ENCODE results near the gene TALDO1.

TALDO1 gene

GRCh38 chr11:706439-706956 is 40.8 kb upstream of the TALDO1 start:
- peaks cover 16% of the 10 kb centered on the region for H3K27me3 Mint-ChIP-seq (ENCODE audit: low read depth)
- peaks cover 5% of the 10 kb centered on the region for H3K36me3 Mint-ChIP-seq (ENCODE audit: low read depth)
- H3K9me3 Mint-ChIP-seq = no peaks in the 10 kb centered on the region
- peaks cover 4% of the 10 kb centered on the region for H3K4me1 Mint-ChIP-seq (ENCODE audit: low read depth)
- H3K4me3 Mint-ChIP-seq = no peak overlapping the region
- DNase-seq (ENCODE audit: low spot score) = no peak
- H3K27ac Mint-ChIP-seq = no peak overlapping the region

GRCh38 chr11:706957-707816 is 40.1 kb upstream of the TALDO1 start:
- no peak overlapping the region for H3K27ac Mint-ChIP-seq
- H3K4me3 Mint-ChIP-seq = no peak overlapping the region
- H3K9me3 Mint-ChIP-seq = no peaks in the 10 kb centered on the region
- peaks cover 2% of the 10 kb centered on the region for H3K36me3 Mint-ChIP-seq (ENCODE audit: low read depth)
- peaks cover 16% of the 10 kb centered on the region for H3K27me3 Mint-ChIP-seq (ENCODE audit: low read depth)
- DNase-seq (ENCODE audit: low spot score) = no peak
- H3K4me1 Mint-ChIP-seq (ENCODE audit: low read depth) = peaks cover 4% of the 10 kb centered on the region

GRCh38 chr11:707817-708420 is 39.3 kb upstream of the TALDO1 start:
- Mint-ChIP-seq H3K4me3 (no peak overlapping the region), H3K9me3 (no peaks in the 10 kb centered on the region), H3K27ac (no peak overlapping the region), H3K27me3 (ENCODE audit: low read depth) (peaks cover 16% of the 10 kb centered on the region), H3K4me1 (ENCODE audit: low read depth) (peaks cover 4% of the 10 kb centered on the region), H3K36me3 (ENCODE audit: low read depth) (peaks cover 2% of the 10 kb centered on the region)
- DNase-seq (ENCODE audit: low spot score) = no peak

- Mint-ChIP-seq H3K36me3 (ENCODE audit: low read depth) (peaks cover 2% of the 10 kb centered on the region), H3K4me1 (ENCODE audit: low read depth) (peaks cover 4% of the 10 kb centered on the region), H3K4me3 (no peak overlapping the region), H3K27me3 (ENCODE audit: low read depth) (peaks cover 16% of the 10 kb centered on the region), H3K27ac (no peak overlapping the region), H3K9me3 (no peaks in the 10 kb centered on the region)
- DNase-seq (ENCODE audit: low spot score) = no peak
Observed at GRCh38 chr11:708511-708910, 38.8 kb upstream of the TALDO1 start.

- Mint-ChIP-seq H3K27ac (no peak overlapping the region), H3K9me3 (no peaks in the 10 kb centered on the region), H3K4me1 (ENCODE audit: low read depth) (peaks cover 4% of the 10 kb centered on the region), H3K36me3 (ENCODE audit: low read depth) (no peaks in the 10 kb centered on the region), H3K27me3 (ENCODE audit: low read depth) (peaks cover 16% of the 10 kb centered on the region), H3K4me3 (no peak overlapping the region)
- DNase-seq (ENCODE audit: low spot score) = no peak
Observed at GRCh38 chr11:709109-709997, 37.9 kb upstream of the TALDO1 start.

- Mint-ChIP-seq H3K27me3 (ENCODE audit: low read depth) (peaks cover 13% of the 10 kb centered on the region), H3K9me3 (no peaks in the 10 kb centered on the region), H3K4me3 (no peak overlapping the region), H3K36me3 (ENCODE audit: low read depth) (no peaks in the 10 kb centered on the region), H3K27ac (no peak overlapping the region), H3K4me1 (ENCODE audit: low read depth) (peaks cover 4% of the 10 kb centered on the region)
- no peak for DNase-seq (ENCODE audit: low spot score)
Observed at GRCh38 chr11:714436-714835, 32.8 kb upstream of the TALDO1 start.

- peak overlapping the region; percentile 61 for H3K4me3 Mint-ChIP-seq
- H3K9me3 Mint-ChIP-seq = no peaks in the 10 kb centered on the region
- no peaks in the 10 kb centered on the region for H3K36me3 Mint-ChIP-seq (ENCODE audit: low read depth)
- peaks cover 32% of the 10 kb centered on the region for H3K27me3 Mint-ChIP-seq (ENCODE audit: low read depth)
- no peak for DNase-seq (ENCODE audit: low spot score)
- H3K27ac Mint-ChIP-seq = no peak overlapping the region
- peaks cover 8% of the 10 kb centered on the region for H3K4me1 Mint-ChIP-seq (ENCODE audit: low read depth)
Observed at GRCh38 chr11:719214-720016, 27.8 kb upstream of the TALDO1 start.

- Mint-ChIP-seq H3K9me3 (no peaks in the 10 kb centered on the region), H3K4me3 (peak overlapping the region; percentile 48), H3K27me3 (ENCODE audit: low read depth) (peaks cover 37% of the 10 kb centered on the region), H3K4me1 (ENCODE audit: low read depth) (peaks cover 8% of the 10 kb centered on the region), H3K27ac (no peak overlapping the region), H3K36me3 (ENCODE audit: low read depth) (no peaks in the 10 kb centered on the region)
- no peak for DNase-seq (ENCODE audit: low spot score)
Observed at GRCh38 chr11:720017-720641, 27.1 kb upstream of the TALDO1 start.

- Mint-ChIP-seq H3K4me3 (peak overlapping the region; percentile 48), H3K27ac (no peak overlapping the region), H3K36me3 (ENCODE audit: low read depth) (no peaks in the 10 kb centered on the region), H3K4me1 (ENCODE audit: low read depth) (peaks cover 10% of the 10 kb centered on the region), H3K9me3 (no peaks in the 10 kb centered on the region), H3K27me3 (ENCODE audit: low read depth) (peaks cover 38% of the 10 kb centered on the region)
- DNase-seq (ENCODE audit: low spot score) = no peak
Observed at GRCh38 chr11:720642-721246, 26.5 kb upstream of the TALDO1 start.

- Mint-ChIP-seq H3K4me3 (peak overlapping the region; percentile 54), H3K9me3 (no peaks in the 10 kb centered on the region), H3K27me3 (ENCODE audit: low read depth) (peaks cover 37% of the 10 kb centered on the region), H3K27ac (no peak overlapping the region), H3K4me1 (ENCODE audit: low read depth) (peaks cover 10% of the 10 kb centered on the region), H3K36me3 (ENCODE audit: low read depth) (no peaks in the 10 kb centered on the region)
- DNase-seq (ENCODE audit: low spot score) = no peak
Observed at GRCh38 chr11:721247-721740, 26.0 kb upstream of the TALDO1 start.

- H3K27me3 Mint-ChIP-seq (ENCODE audit: low read depth) = peaks cover 35% of the 10 kb centered on the region
- H3K36me3 Mint-ChIP-seq (ENCODE audit: low read depth) = no peaks in the 10 kb centered on the region
- H3K4me1 Mint-ChIP-seq (ENCODE audit: low read depth) = peaks cover 10% of the 10 kb centered on the region
- H3K9me3 Mint-ChIP-seq = no peaks in the 10 kb centered on the region
- DNase-seq (ENCODE audit: low spot score) = no peak
- H3K4me3 Mint-ChIP-seq = peak overlapping the region; percentile 54
- no peak overlapping the region for H3K27ac Mint-ChIP-seq
Observed at GRCh38 chr11:721741-722345, 25.4 kb upstream of the TALDO1 start.

GRCh38 chr11:722346-722811 is 24.9 kb upstream of the TALDO1 start:
- Mint-ChIP-seq H3K27ac (no peak overlapping the region), H3K9me3 (no peaks in the 10 kb centered on the region), H3K27me3 (ENCODE audit: low read depth) (peaks cover 35% of the 10 kb centered on the region), H3K36me3 (ENCODE audit: low read depth) (no peaks in the 10 kb centered on the region), H3K4me3 (no peak overlapping the region), H3K4me1 (ENCODE audit: low read depth) (peaks cover 10% of the 10 kb centered on the region)
- DNase-seq (ENCODE audit: low spot score) = no peak
